Activated B cell treated with CpG ODN at 0.5 μM for 24 hours (primary cell): ENCODE results near the gene FLYWCH1. TPM values are rescaled to one million over a fixed set of nuclear protein-coding genes. Genes with fewer than 3 reads are reported as not detected.
A peak's percentile ranks its signal among the peaks of the same experiment; 100 is the strongest.

Experiments
- ATAC-seq: fragments of 200-7000 bp; cut with Tn5 transposase; one replicate; pipeline ENCODE4 v1.10.0; 2021; ENCODE audit warnings: low read depth, mild to moderate bottlenecking, moderate library complexity
- CTCF ChIA-PET: fragments of 350-600 bp; sonication (Branson Sonifier 250); formaldehyde crosslinking; loops from one replicate; lab custom pipeline; 2021; ENCODE audit warnings: antibody characterized with exemption; lab: Charles Lee
- POLR2A ChIA-PET: fragments of 350-600 bp; sonication (Branson Sonifier 250); formaldehyde crosslinking; loops from one replicate; lab custom pipeline; 2021; ENCODE audit warnings: antibody characterized with exemption; lab: Charles Lee
- DNase-seq: peaks from one replicate; pipeline ENCODE4 v3.0.0; 2022
- H3K27ac Mint-ChIP-seq: one replicate; pipeline ENCODE4 v1.8.0; 2020; ENCODE audit warnings: mixed read lengths
- H3K27me3 Mint-ChIP-seq: one replicate; pipeline ENCODE4 v1.8.0; 2021; ENCODE audit warnings: mixed read lengths
- H3K36me3 Mint-ChIP-seq: one replicate; pipeline ENCODE4 v1.8.0; 2021; ENCODE audit warnings: low read depth, mixed read lengths
- H3K4me1 Mint-ChIP-seq: one replicate; pipeline ENCODE4 v1.8.0; 2021; ENCODE audit warnings: mixed read lengths
- H3K4me3 Mint-ChIP-seq: one replicate; pipeline ENCODE4 v1.8.0; 2020; ENCODE audit warnings: mild to moderate bottlenecking, mixed read lengths
- H3K9me3 Mint-ChIP-seq: one replicate; pipeline ENCODE4 v1.8.0; 2020; ENCODE audit warnings: mixed read lengths
- intact Hi-C: fragments of 100-400 bp; cut with micrococcal nuclease; formaldehyde crosslinking; loops from one replicate; pipeline ENCODE4 v1.15.1; 2024
- total RNA-seq: library from RNA; stranded (reverse); gene quantifications from 2 replicates; pipeline ENCODE4 v1.2.3, GENCODE V29; 2022
- TF ChIP-seq, protein P1 (sequence below): fragments of 200-600 bp; IDR thresholded peaks from one replicate; pipeline ENCODE4 v1.8.0; 2022; ENCODE audit warnings: antibody characterized with exemption, mild to moderate bottlenecking

Gene FLYWCH1
- total RNA-seq, 1 donor from 2014 or later = 59.9 TPM

DNA sequence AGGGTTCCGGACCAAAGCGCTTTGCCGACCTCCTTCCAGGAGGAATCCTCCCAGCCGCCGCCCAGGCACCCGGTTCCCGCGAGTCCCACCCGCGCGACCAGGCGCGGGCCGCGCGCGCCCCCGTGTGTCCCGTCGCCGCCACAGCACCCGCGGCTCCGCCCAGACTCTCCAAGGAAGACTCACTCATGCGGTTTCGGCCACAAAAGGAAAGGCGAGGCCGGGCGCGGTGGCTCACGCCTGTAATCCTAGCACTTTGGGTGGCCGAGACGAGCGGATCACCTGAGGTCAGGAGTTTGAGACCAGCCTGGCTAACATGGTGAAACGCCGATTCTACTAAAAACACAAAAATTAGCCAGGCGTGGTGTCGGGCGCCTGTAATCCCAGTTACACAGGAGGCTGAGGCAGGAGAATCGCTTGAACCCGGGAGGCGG, 72.0 kb downstream of the FLYWCH1 start:
- Mint-ChIP-seq H3K27me3 (no peaks in the 10 kb centered on the region), H3K4me1 (peaks cover 27% of the 10 kb centered on the region), H3K27ac (no peak overlapping the region), H3K9me3 (no peaks in the 10 kb centered on the region), H3K36me3 (no peaks in the 10 kb centered on the region), H3K4me3 (peak overlapping the region; percentile 62)
- DNase-seq (peak; percentile 70), ATAC-seq (peak; percentile 59)
- intact Hi-C loops = loop anchor here (1.0 to 2.0 kb wide), 5 partner anchors 21 to 109 kb away; partner anchors contain the start of gene TNFRSF12A
- TF ChIP-seq, protein P1, sequence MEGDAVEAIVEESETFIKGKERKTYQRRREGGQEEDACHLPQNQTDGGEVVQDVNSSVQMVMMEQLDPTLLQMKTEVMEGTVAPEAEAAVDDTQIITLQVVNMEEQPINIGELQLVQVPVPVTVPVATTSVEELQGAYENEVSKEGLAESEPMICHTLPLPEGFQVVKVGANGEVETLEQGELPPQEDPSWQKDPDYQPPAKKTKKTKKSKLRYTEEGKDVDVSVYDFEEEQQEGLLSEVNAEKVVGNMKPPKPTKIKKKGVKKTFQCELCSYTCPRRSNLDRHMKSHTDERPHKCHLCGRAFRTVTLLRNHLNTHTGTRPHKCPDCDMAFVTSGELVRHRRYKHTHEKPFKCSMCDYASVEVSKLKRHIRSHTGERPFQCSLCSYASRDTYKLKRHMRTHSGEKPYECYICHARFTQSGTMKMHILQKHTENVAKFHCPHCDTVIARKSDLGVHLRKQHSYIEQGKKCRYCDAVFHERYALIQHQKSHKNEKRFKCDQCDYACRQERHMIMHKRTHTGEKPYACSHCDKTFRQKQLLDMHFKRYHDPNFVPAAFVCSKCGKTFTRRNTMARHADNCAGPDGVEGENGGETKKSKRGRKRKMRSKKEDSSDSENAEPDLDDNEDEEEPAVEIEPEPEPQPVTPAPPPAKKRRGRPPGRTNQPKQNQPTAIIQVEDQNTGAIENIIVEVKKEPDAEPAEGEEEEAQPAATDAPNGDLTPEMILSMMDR = peak; percentile 48
- CTCF ChIA-PET = interaction anchor here (1.0 kb wide), 1 partner anchor 38 kb away, joined by 3 read pairs; no protein-coding TSS in a partner anchor
- POLR2A ChIA-PET = interaction anchor here (1.1 kb wide), 1 partner anchor 14 kb away, joined by 3 read pairs; no protein-coding TSS in a partner anchor

DNA sequence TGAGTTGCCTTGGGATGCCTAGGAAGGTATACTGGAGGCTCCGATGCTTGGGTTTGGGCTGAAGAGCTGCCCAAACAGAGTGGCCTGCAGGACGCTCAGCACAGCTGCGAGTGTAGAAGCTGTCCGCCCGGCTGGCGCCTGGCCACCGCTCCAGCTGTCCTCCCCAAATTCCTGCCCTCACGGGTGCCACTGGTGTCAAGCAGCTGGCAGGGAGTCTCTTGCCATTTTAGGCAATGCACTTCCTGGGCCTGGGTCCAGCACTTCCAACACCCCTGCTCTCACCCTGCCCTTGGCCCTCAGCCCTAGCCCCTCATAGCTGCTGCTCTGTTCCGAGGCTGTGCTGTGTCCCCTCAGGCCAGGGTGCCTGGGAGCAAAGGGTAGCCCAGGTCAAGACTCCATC, 73.7 kb downstream of the FLYWCH1 start:
- CTCF ChIA-PET = no interaction called here
- ATAC-seq = no peak
- intact Hi-C loops = no loop called here

DNA sequence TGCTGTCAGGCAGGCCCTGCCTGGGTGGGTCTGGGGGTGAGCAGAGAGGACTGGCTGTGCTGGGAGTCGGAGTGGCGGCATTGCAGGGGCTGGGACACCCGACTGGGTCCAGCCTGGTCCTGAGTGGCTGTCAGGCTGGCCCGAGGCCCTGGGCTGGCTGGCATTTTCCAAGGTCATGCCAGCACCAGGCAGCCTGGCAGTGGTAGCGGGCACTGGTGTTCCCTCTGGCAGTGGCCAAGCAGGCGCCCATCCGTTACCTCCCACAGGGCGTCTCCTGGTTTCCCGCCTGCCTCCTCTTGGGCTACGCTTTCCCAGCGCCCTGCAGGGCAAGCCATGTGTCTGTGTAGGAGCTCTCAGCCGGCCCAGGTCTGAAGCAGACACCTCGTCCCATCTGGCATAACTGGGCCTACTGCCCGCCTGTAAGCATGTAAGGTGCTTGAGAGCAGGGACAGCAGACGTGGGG, 74.2 kb downstream of the FLYWCH1 start:
- TF ChIP-seq, protein P1 = no peak
- H3K27me3 Mint-ChIP-seq = peaks cover 3% of the 10 kb centered on the region
- ChIA-PET CTCF (no interaction called here), POLR2A (no interaction called here)
- H3K9me3 Mint-ChIP-seq = no peaks in the 10 kb centered on the region
- peaks cover 20% of the 10 kb centered on the region for H3K4me1 Mint-ChIP-seq
- no peaks in the 10 kb centered on the region for H3K36me3 Mint-ChIP-seq
- no peak for DNase-seq
- H3K27ac Mint-ChIP-seq = no peak overlapping the region
- H3K4me3 Mint-ChIP-seq = no peak overlapping the region
- intact Hi-C loops = no loop called here
- ATAC-seq = no peak

More for the DNA sequence above, 73.7 kb downstream of the FLYWCH1 start:
- Mint-ChIP-seq H3K4me1 (peaks cover 23% of the 10 kb centered on the region), H3K27me3 (peaks cover under 1% of the 10 kb centered on the region), H3K36me3 (no peaks in the 10 kb centered on the region), H3K9me3 (no peaks in the 10 kb centered on the region), H3K27ac (no peak overlapping the region), H3K4me3 (no peak overlapping the region)
- POLR2A ChIA-PET = no interaction called here
- TF ChIP-seq, protein P1 = no peak
- no peak for DNase-seq

DNA sequence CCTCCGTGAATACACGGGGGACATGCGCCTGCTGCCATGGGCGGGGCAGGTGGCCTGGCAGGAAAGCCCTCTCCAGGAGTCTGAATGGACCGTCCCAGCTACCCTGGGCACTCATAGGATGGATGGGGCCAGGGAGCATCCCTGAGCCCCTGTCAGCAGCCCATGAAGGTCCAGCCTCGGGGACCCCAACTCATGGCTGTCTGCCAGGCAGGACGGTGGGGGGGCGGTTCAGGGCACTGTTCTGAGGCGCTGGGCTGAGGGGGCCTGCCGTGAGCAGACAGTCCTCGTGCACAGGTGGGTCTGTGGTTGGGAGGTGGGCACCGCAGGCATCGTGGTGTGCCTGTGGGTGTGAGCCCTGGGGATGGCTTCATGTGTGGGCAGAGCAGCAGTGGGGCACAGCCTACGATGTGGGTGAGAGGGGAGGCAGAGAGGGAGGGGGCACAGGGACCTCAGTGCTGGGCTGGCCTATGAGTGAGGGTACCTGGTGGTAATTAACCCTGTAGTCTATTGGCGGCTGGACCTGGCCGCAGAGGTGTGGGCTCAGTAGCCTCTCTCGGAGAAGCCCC, 75.0 kb downstream of the FLYWCH1 start:
- Mint-ChIP-seq H3K9me3 (no peaks in the 10 kb centered on the region), H3K36me3 (no peaks in the 10 kb centered on the region), H3K4me3 (no peak overlapping the region), H3K27me3 (peaks cover 3% of the 10 kb centered on the region), H3K27ac (no peak overlapping the region), H3K4me1 (peaks cover 15% of the 10 kb centered on the region)
- intact Hi-C loops = no loop called here
- ChIA-PET CTCF (no interaction called here), POLR2A (interaction anchor here (0.6 kb wide), 1 partner anchor 671 kb away, joined by 3 read pairs; no protein-coding TSS in a partner anchor)
- DNase-seq (no peak), ATAC-seq (no peak)
- TF ChIP-seq, protein P1 = no peak

DNA sequence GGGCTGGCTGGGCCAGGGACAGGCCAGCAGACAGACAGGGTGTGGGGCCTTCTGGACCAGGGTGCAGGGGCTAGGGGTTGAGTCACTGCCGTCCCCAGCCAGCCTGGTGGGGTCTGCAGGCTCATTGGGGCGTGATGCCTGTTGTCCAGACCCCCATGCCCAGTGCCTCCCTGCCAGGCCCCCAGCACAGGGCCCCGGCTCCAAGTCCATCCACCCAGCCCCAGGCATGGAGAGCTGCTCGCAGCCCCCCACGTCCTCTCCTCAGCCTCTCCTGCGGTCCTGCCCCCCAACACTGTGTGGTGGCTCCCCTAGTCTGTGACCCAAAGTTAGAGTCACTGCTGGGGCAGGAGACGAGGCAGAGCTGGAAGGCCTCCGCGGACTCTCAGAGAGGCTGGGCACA, 75.6 kb downstream of the FLYWCH1 start:
- Mint-ChIP-seq H3K4me3 (no peak overlapping the region), H3K27me3 (peaks cover 3% of the 10 kb centered on the region), H3K9me3 (no peaks in the 10 kb centered on the region), H3K36me3 (no peaks in the 10 kb centered on the region), H3K27ac (no peak overlapping the region), H3K4me1 (peaks cover 13% of the 10 kb centered on the region)
- ChIA-PET CTCF (no interaction called here), POLR2A (interaction anchor here (0.6 kb wide), 1 partner anchor 672 kb away, joined by 3 read pairs; no protein-coding TSS in a partner anchor)
- intact Hi-C loops = no loop called here
- ATAC-seq (no peak), DNase-seq (no peak)
- TF ChIP-seq, protein P1 = no peak
